Adrenal gland (tissue), 12 donors: ENCODE data around the gene ARID4B. TPM values are rescaled to one million over a fixed set of nuclear protein-coding genes. Genes with fewer than 3 reads are reported as not detected.
"Not testable (repeated sequence)": the region's sequence is repeated elsewhere in the genome, so short reads cannot be mapped to it uniquely, and the experiment has no call there.

Experiments used
- DNase-seq, 7 donors: peaks; one replicate each; pipeline ENCODE4 v3.0.0-alpha.2; 2019 to 2020
- H3K27ac ChIP-seq, 5 donors: fragments of 200-600 bp; sonication (generic) in 4 of 5; 1 replicate in 3 of 5; 2 replicates in 2 of 5; pipeline versions ENCODE4 v1.5.1 to v1.8.0; 2016 to 2020; ENCODE audit warnings: mild to moderate bottlenecking in 1 of 5
- H3K27me3 ChIP-seq: fragments of 200-600 bp; 2 replicates; pipeline ENCODE4 v1.8.0; 2021
- H3K36me3 ChIP-seq, 2 donors: fragments of 200-600 bp; replicated peaks in 1 of 2; 1 replicate in 1 of 2; 2 replicates in 1 of 2; pipeline versions ENCODE4 v1.5.1 to v1.8.0; 2018 to 2022
- H3K4me1 ChIP-seq, 2 donors: fragments of 200-600 bp; replicated peaks in 1 of 2; 1 replicate in 1 of 2; 2 replicates in 1 of 2; pipeline versions ENCODE4 v1.5.1 to v1.8.0; 2018 to 2021
- H3K4me3 ChIP-seq, 4 donors: fragments of 200-600 bp; sonication (generic) in 3 of 4; one replicate each; pipeline ENCODE4 v1.5.1; 2016 to 2018
- H3K9me3 ChIP-seq, 3 donors: fragments of 200-600 bp; sonication (generic) in 1 of 3; replicated peaks in 1 of 3; 1 replicate in 2 of 3; 2 replicates in 1 of 3; pipeline versions ENCODE4 v1.5.1 to v1.8.0; 2016 to 2021
- POLR2A ChIP-seq, 2 donors: fragments of 450-650 bp; IDR thresholded peaks; one replicate each; pipeline ENCODE4 v1.6.1; 2017; ENCODE audit warnings: antibody characterized with exemption in 2 of 2, mild to moderate bottlenecking in 2 of 2, moderate library complexity in 1 of 2
- WGBS, 4 donors: extraction: QIAGEN DNeasy Blood & Tissue Kit in 2 of 4; methylation state at CpG; one replicate each; pipeline versions ENCODE4 v1.1.5 to v1.1.7; 2013 to 2017; 5-methylcytosine and 5-hydroxymethylcytosine counted together
- intact Hi-C, 2 donors: fragments of 100-400 bp; cut with DNase I; formaldehyde crosslinking; loops; one replicate each; pipeline versions ENCODE4 v1.14.1 to v1.15.0; 2022 to 2023
- polyA plus RNA-seq, 3 donors: library from polyadenylated mRNA; stranded (reverse); fragments of 200-250 nt in 2 of 3; fragments of 350-450 nt in 1 of 3; fragmentation: Illumina TruSeq in 1 of 3; extraction: RNeasy Lipid Tissue Mini Kit (QIAGEN cat#74804) in 1 of 3; gene quantifications; one replicate each; pipeline ENCODE4 v1.2.3, GENCODE V29; 2013 to 2014
- total RNA-seq, 9 donors: library from RNA; depleted of rRNA in 4 of 9; stranded (reverse); fragments of >200 nt in 4 of 9; fragments of 120-200 nt in 1 of 9; fragmentation: NEBNext Ultra II Directional in 1 of 9; extraction: Animal tissue kit (Norgen Biotek cat#: 25700) in 1 of 9; gene quantifications; one replicate each; pipeline versions ENCODE4 v1.1.0 to v1.2.4, GENCODE V29; 2013 to 2023
- TF ChIP-seq, protein P1 (sequence below), 6 experiments: fragments of 450-650 bp in 4 of 6; fragments of 200-600 bp in 2 of 6; sonication (generic) in 1 of 6; IDR thresholded peaks; 1 replicate in 5 of 6; 2 replicates in 1 of 6; pipeline versions ENCODE4 v1.5.1 to v1.8.0; 2016 to 2021; ENCODE audit warnings: antibody characterized with exemption in 6 of 6, mild to moderate bottlenecking in 2 of 6, moderate library complexity in 1 of 6
- donor health status: healthy with polysubstance abuse.
- donor health status: Bipolar disorder and iron deficiency.
- donor health status: DM: yes; HTN: yes; CAD: no.
- donor health status: DM: no; HTN: no; CAD: no.
- donor health status: DM: no; HTN: no; CAD: no.
- donor health status: DM: yes; HTN: yes; CAD: no.

Gene ARID4B
- total and polyA plus RNA-seq, 12 donors = 12.4 to 44.0 (median 28.1) TPM

DNA sequence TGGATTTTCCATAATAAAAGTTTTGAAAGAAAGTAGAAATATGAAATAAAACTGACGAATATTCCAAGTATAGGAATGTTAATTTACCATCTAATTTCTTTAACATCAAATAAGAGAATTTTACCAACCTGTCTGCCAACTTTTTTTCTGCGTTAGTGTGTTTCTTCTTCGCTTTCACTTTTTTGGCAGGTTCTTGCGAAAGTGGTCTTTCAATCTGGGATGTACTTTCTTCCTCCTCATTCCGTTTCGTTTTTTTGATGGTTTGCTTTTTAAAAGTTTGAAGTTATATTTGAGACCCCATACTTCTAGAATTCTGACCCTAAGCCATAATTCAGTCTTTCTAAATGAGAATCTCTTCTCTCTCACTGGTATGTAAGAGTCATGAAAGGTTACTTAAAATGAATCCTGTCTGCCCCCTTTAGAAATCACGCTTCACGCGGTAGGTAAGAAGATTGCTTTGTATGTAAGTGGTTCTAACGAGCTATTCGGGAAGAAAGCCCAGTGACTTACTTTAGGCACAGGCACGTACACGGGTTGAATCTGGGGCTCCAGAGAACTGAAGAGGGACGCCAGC is 167.5 kb downstream of the ARID4B start:
- peaks cover 4 to 10% of the 10 kb centered on the region in 2 donors for H3K4me1 ChIP-seq
- H3K27me3 ChIP-seq = no peaks in the 10 kb centered on the region
- peak overlapping the region in 3 of 4 donors; percentile 48 to 86 (median 62) for H3K4me3 ChIP-seq
- intact Hi-C loops = no loop called here
- H3K36me3 ChIP-seq = peaks cover 0 to 25% of the 10 kb centered on the region in 2 donors
- peak overlapping the region; percentile 64 to 95 (median 84) for H3K27ac ChIP-seq
- no peaks in the 10 kb centered on the region for H3K9me3 ChIP-seq
- no peak for DNase-seq
- WGBS, 4 donors = 5 to 10% (median 7%) methylated on average over 11 to 14 of the region's 14 CpGs
- TF ChIP-seq POLR2A (IDR thresholded peaks at IDR 0.05) = no peak
- TF ChIP-seq, protein P1, sequence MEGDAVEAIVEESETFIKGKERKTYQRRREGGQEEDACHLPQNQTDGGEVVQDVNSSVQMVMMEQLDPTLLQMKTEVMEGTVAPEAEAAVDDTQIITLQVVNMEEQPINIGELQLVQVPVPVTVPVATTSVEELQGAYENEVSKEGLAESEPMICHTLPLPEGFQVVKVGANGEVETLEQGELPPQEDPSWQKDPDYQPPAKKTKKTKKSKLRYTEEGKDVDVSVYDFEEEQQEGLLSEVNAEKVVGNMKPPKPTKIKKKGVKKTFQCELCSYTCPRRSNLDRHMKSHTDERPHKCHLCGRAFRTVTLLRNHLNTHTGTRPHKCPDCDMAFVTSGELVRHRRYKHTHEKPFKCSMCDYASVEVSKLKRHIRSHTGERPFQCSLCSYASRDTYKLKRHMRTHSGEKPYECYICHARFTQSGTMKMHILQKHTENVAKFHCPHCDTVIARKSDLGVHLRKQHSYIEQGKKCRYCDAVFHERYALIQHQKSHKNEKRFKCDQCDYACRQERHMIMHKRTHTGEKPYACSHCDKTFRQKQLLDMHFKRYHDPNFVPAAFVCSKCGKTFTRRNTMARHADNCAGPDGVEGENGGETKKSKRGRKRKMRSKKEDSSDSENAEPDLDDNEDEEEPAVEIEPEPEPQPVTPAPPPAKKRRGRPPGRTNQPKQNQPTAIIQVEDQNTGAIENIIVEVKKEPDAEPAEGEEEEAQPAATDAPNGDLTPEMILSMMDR (IDR thresholded peaks at IDR 0.05) = no peak

DNA sequence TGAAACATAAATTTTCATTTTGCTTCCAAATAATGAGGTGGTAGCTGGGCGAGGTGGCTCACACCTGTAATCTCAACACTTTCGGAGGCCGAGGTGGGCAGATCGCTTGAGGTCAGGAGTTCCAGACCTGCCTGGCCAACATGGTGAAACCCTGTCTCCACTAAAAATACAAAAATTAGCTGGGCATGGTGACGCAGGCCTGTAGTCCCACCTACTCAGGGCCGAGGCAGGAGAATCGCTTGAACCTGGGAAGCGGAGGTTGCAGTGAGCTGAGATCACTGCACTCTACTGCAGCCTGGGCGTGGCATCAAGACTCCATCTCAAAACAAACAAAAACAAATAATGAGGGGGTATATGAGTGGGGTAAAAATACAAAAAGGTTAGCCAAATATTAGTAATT is 168.0 kb downstream of the ARID4B start:
- DNase-seq, H3K27ac ChIP-seq, intact Hi-C loops, H3K27me3 ChIP-seq, H3K9me3 ChIP-seq: not testable (repeated sequence)
- H3K4me1 ChIP-seq = peaks cover 4 to 10% of the 10 kb centered on the region in 2 donors
- peaks cover 0 to 26% of the 10 kb centered on the region in 2 donors for H3K36me3 ChIP-seq
- WGBS, 4 donors = 82 to 88% (median 87%) methylated on average over 9 of the region's 9 CpGs
- H3K4me3 ChIP-seq = peak overlapping the region in 1 of 4 donors; percentile 62

DNA sequence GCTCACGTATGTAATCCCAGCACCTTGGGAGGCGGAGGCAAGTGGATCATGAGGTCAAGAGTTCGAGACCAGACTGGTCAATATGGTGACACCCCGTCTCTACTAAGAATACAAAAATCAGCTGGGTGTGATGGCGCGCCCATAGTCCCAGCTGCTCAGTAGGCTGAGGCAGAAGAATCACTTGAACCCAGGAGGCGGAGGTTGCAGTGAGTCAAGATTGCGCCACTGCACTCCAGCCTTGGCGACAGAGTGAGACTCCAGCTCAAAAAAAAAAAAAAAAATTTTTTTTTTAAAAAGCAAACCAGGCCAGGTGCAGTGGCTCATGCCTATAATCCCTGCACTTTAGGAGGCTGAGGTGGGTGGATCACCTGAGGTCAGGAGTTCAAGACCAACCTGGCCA is 168.7 kb downstream of the ARID4B start:
- H3K27ac ChIP-seq, H3K27me3 ChIP-seq, DNase-seq, intact Hi-C loops, H3K9me3 ChIP-seq, H3K4me3 ChIP-seq: not testable (repeated sequence)
- Histone ChIP-seq H3K4me1 (peaks cover 4 to 10% of the 10 kb centered on the region in 2 donors), H3K36me3 (peaks cover 0 to 32% of the 10 kb centered on the region in 2 donors)
- WGBS, 4 donors = 80 to 94% (median 91%) methylated on average over 9 of the region's 9 CpGs

DNA sequence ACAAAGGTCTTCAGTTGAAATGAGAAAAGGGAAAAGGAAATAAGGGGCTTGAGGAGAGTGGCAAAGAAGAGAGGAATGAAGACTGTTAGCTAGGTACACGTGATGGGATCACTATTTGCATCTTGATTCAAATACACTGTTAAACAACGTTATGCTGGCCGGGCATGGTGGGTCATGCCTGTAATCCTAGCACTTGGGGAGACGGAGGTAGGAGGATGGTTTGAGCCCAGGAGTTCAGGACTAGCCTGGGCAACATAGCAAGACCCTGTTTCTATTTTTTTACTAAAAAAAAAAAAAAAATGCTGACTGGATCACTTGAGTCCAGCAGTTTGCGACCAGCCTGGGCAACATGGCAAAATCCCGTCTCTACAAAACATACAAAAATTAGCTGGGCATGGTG is 169.3 kb downstream of the ARID4B start:
- Histone ChIP-seq H3K4me1 (peaks cover 4 to 10% of the 10 kb centered on the region in 2 donors), H3K27ac (no peak overlapping the region), H3K36me3 (peaks cover 0 to 38% of the 10 kb centered on the region in 2 donors), H3K4me3 (no peak overlapping the region), H3K27me3 (no peaks in the 10 kb centered on the region), H3K9me3 (no peaks in the 10 kb centered on the region)
- intact Hi-C loops = no loop called here
- DNase-seq = no peak
- WGBS, 4 donors = 93 to 99% (median 97%) methylated on average over 6 of the region's 6 CpGs
- TF ChIP-seq, protein P1 (IDR thresholded peaks at IDR 0.05) = no peak
- no peak for TF ChIP-seq POLR2A (IDR thresholded peaks at IDR 0.05)

DNA sequence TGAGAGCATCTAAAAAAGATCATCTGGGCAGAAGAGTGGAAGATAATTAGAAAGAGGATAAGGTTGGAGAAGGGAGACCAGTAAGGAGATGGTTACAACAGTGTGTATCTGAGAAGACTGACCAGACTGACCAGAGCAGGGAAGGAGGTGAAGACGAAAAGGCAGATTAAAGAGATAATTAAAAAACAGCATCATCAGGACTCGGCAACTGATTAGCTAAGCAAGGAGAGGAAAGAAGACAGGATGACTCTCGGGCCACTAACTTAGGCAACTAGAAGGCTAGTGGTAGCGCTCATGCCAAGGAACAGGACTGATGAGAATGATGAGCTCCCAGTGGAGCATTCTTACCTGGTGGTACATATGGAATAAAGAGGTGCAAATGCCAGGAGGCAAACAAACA is 170.8 kb downstream of the ARID4B start:
- no peaks in the 10 kb centered on the region for H3K9me3 ChIP-seq
- intact Hi-C loops = no loop called here
- H3K27ac ChIP-seq = no peak overlapping the region
- peaks cover 4 to 10% of the 10 kb centered on the region in 2 donors for H3K4me1 ChIP-seq
- peaks cover 0 to 51% of the 10 kb centered on the region in 2 donors for H3K36me3 ChIP-seq
- DNase-seq = no peak
- WGBS, 4 donors = 90 to 97% (median 94%) methylated on average over 4 of the region's 4 CpGs
- H3K27me3 ChIP-seq = no peaks in the 10 kb centered on the region
- TF ChIP-seq, protein P1 (IDR thresholded peaks at IDR 0.05) = no peak
- no peak for TF ChIP-seq POLR2A (IDR thresholded peaks at IDR 0.05)
- no peak overlapping the region for H3K4me3 ChIP-seq
